NOMO-1 (cell line): ENCODE results near the gene IGF2R.

Experiments used
- DNase-seq, 2 experiments: peaks; one replicate each; lab custom pipeline; 2025; ENCODE audit not compliant: unreplicated experiment in 2 of 2; lab: John Stamatoyannopoulos, UW

Gene IGF2R

GRCh38 chr6:159973951-159974350, 5.1 kb downstream of the IGF2R start:
- DNase-seq = peak in 1 of 2 experiments; percentile 56

GRCh38 chr6:159974932-159975331, 6.0 kb downstream of the IGF2R start:
- no peak for DNase-seq

GRCh38 chr6:159976686-159977254, 7.9 kb downstream of the IGF2R start:
- no peak for DNase-seq

- no peak for DNase-seq
Measured at GRCh38 chr6:159977255-159977903, 8.5 kb downstream of the IGF2R start.

- no peak for DNase-seq
Measured at GRCh38 chr6:159977904-159978268, 9.0 kb downstream of the IGF2R start.

- no peak for DNase-seq
Measured at GRCh38 chr6:159978291-159979135, 9.6 kb downstream of the IGF2R start.

- DNase-seq = peak; percentile 64 to 87
Measured at GRCh38 chr6:159979136-159979874, 10.4 kb downstream of the IGF2R start.

GRCh38 chr6:159980474-159980873, 11.6 kb downstream of the IGF2R start:
- no peak for DNase-seq

- no peak for DNase-seq
Measured at GRCh38 chr6:159981071-159981402, 12.2 kb downstream of the IGF2R start.

GRCh38 chr6:159981403-159982245, 12.7 kb downstream of the IGF2R start:
- peak; percentile 60 to 87 for DNase-seq

- DNase-seq = peak; percentile 49 to 78
Measured at GRCh38 chr6:159982731-159983506, 14.0 kb downstream of the IGF2R start.

GRCh38 chr6:159983641-159984080, 14.8 kb downstream of the IGF2R start:
- DNase-seq = peak; percentile 67 to 93

- DNase-seq = no peak
Measured at GRCh38 chr6:159984268-159984786, 15.4 kb downstream of the IGF2R start.

- DNase-seq = no peak
Measured at GRCh38 chr6:159985296-159985945, 16.5 kb downstream of the IGF2R start.

GRCh38 chr6:159988983-159989454, 20.1 kb downstream of the IGF2R start:
- no peak for DNase-seq

GRCh38 chr6:159989492-159990480, 20.9 kb downstream of the IGF2R start:
- DNase-seq = peak in 1 of 2 experiments; percentile 55

GRCh38 chr6:159992366-159992765, 23.5 kb downstream of the IGF2R start:
- DNase-seq = no peak
